ENCODE measurements around the gene LOXL3. TPM values are rescaled to one million over a fixed set of nuclear protein-coding genes. Genes with fewer than 3 reads are reported as not detected.

The LOXL3 gene
- total RNA-seq, 1 experiment from 2014 or later = 3.1 TPM

DNA sequence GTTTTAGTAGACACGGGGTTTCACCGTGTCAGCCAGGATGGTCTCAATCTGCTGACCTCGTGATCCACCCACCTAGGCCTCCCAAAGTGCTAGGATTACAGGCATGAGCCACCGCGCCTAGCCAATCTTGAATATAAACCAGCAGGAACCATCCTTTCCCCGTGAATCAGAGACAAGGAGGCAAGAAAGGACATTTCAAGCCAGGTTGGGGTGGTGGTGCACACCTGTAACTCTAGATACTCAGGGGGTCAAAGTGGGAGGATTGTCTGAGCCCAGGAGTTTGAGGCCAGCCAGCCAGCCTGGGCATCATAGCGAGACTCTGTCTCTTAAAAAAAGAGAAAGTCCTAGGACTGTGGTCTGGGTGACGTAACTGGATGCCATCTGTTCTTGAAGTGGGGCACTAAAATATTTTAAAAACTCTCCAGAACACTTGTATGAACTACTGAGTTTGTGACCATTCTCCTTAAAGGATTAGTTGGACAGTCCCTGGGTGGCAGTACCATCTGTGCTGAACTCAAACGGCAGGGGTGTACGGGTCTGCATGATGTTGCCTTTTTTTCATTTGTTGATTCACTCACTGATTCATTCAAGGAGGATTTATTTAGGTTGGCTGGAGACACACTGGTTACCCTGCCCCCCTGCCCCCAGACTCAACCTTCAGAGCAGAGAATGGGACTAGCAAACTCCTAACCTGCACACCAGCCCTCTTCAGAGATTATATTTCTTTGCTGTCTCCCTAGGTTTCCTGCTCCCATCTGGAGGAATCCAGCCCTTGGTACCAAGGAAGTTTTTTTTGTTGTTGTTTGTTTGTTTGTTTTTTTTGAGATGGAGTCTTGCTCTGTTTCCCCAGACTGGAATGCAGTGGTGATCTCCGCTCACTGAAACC lies 42.4 kb downstream of the LOXL3 start:
- DNase-seq (ENCODE audit: extremely low read depth, low read depth) = no peak

DNA sequence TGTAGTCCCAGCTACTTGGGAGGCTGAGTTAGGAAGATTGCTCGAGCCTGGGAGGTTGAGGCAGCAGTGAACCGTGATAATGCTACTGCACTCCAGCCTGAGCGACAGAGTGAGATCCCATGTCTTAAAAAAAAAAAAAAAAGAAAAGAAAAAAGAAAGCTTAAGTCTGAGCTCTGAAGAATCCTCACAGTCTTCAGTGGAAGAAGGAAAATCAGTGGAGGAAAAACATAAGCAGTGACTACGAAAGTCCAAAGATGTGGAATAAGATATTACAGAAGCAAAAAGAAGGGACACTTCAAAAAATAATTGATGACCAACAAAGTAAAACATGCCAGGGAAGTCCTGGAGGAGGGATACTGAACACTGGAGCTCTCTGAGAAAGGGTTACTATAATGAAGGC lies 43.5 kb downstream of the LOXL3 start:
- no peak for DNase-seq (ENCODE audit: extremely low read depth, low read depth)

DNA sequence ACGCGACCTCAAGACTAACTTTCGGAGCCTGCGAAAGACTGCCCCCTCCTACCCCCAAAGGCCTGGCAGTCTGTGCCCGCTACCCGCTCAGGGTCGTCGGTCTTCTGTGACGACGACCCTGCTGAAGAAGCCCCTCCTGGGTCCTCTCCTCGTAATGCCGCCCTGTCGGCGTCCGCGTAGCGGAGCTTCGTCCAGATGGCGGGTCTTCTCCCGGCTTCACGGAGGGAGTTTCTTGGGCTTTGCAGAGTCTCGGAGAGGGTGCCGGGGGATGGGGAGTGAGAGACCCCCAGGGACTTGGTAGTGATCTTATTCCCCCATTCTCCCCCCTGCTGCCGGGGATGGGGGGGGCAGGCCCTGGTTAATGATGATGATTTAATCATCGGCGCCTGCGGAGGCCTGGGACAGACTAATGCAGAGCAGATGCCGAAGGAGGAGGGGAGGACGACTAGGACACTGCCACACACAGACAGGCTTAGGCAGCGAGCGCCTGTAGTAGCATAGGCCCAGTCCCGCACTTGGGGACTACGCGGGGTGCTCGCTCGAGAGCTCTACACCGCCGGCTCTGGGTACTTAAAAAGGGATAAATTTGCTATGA lies 45.7 kb downstream of the LOXL3 start:
- no peak for DNase-seq (ENCODE audit: extremely low read depth, low read depth)

DNA sequence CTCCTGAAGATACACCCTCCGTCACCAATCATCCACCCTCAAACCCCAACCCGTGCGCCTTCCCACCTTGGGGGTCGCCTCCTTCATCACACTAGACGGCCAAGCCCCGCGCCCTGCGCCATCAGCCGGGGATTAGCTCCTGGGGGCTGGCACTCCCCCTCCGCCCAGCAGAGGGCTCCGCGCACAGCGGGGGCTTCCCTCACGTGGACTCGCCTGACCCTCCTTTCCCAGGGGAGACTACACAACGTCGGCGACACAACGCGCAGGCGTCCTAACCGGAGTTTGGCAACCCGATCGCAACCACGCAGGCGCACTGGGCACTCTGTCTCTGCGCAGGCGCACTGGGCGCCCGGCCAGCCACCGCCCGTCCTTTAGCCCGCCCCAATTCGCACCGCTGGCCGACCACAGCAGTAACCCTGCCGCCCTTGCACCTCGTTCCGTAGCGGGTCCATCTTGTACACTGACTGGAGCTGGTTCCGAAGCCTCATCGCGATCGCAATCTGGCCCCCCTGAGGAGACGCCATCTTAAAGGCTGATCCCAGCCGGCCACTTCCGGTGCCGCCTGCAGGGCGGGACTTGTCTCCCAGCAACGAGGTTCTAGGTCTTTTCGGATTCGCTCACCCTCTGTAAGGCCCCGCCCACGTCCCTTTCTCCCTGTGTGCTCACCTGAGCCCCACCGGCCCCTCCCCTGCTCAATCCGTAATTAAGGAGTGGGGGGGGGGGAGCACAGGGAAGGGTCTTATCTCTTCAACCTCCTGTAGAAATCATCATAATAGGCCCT lies 46.4 kb downstream of the LOXL3 start, which contains the start of gene PCGF1:
TSS of gene PCGF1 (minus strand) at position 551 of the 781 bp plus-strand sequence. CDS start at position 524, 27 bp downstream.
- peak; percentile 98 for DNase-seq (ENCODE audit: extremely low read depth, low read depth)

DNA sequence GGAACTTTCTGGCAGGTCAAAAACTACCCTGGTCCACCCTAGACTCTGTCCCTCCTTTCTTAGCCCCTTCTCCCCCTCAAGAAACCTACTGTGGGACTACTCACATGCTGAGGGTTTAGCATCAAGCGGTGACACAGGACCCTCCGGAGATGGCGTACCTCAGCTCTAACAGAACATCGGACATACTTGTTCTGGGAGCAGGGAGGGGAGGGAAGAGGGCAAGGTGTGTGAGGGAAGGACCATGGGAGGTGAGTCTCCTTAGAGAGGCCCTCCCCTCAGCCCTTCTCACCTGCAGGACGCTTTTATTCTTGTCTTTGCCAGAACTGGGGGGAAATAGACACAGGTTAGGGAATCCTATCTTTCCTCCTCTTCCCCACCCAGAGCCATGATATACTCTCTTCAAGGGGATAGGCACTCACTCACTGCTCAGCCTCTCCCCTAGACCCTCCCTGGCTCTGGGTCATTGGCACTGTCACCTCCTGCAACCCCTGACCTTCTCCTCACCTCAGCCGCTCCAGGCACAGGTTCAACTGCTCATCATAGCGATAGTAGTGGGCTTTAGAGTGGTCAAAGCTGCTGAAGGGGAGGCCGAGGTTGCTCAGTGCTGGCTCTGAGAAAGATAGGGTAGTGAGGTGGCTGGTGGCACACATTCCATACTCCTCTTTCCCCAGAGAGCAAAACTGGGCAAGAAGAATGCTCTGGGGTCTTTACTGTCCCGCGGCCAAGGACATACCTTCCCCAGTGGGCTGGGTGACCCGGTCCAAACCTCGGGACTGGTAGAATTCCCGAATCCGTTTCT lies 48.1 kb downstream of the LOXL3 start:
- no peak for DNase-seq (ENCODE audit: extremely low read depth, low read depth)

DNA sequence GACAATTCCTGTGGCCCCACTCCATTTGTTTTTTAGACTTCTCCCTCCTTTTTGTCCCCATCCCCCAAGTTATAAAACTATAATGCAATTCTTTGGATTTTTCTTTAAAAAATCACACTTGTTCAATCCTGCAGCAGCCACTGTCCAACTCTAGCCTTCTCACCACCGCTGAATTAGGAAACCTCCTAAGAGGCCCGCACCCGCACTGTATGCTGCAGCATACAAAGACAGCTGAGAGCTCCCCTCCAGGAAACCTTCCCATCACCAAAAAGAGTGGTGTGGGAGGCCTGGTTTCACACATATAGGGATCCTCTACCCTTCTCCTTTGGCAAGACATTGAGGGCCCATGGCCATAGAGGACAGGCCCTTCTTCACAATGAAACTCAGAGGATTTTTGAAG lies 49.2 kb downstream of the LOXL3 start:
- DNase-seq (ENCODE audit: extremely low read depth, low read depth) = no peak

DNA sequence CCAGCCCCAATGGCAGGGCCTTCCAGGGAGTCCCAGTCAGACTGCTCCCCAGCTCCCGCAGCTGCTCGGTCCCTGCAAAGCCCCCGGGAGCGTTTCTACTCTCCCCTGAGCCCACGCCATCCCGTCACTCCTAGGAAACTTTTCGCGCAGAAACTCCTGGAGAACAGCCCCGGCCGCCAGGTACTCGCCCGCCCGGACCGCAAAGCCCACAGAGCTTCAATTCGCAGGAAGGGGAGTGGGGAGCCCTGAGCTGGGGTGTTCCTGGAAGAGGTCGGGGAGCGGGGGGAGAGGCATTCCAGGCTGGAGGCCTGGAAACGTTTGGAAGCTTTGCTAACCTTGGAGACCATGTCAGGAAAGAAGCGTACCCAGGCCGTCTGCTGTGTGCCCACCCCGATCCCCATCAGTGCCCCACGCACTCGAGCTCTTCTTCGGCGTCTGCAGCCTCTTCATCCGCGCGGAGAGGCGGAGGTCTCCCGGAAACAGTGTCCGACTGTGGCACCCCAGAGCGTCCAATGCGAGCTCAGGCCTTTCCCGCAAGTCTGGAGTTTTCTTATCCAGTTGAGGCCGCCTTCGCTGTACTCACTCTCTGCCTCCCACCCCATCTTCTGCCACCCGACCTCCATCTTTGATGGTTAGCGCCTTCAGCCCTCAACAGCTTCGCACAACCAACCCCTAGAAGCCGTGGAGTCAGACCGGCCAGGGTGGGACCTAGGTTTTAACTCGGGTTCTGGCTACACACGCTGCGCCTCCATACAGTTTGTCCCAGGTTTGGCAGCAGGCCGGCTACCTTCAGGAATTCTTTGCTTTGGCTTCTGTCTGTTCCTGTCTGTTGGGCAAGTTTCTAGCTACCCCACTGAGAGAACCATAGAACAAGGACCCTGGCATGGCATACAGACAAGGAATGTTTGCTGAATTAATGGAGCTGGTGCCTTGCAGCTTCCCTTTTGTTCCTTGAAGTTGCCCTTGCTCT lies 50.0 kb downstream of the LOXL3 start:
- DNase-seq (ENCODE audit: extremely low read depth, low read depth) = no peak

DNA sequence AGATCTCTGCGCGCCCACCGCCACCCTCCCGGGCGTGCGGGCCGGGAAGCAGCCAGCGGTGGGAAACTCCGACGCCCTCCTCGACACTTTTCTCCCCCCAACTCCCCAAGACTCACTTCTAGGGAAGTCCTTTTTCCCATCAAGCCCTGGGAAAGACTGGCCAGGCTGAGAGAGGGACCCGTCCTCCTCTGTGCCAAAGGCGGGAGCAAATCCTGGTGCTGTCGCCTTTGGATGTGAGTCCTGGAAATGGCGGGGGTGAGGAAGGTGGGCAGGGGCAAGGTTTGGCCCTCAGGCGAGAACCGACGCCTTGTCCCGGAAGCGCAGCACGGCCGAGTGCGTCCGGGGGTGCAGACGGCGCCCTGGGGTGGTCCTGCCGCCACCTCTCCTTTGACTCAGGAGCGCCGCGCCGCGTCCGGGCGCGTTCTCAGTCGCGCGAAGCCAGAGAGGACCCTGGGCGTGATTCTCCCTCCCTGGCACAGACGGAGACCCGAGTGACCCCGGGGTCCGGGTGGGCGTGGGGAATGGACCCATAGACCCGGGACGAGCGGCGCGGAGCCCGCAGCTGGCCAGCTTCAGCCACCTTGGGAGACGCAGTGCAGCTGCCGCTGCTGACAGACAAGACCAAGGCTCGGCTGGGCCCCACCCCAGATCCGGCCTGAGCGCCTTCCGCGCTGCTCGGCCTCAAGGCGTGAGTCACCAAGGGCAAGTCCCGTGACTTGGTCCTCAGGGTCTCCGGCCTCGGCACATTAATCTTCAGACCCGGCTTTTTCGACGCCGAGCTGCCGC lies 50.8 kb downstream of the LOXL3 start:
- DNase-seq (ENCODE audit: extremely low read depth, low read depth) = peak; percentile 73

DNA sequence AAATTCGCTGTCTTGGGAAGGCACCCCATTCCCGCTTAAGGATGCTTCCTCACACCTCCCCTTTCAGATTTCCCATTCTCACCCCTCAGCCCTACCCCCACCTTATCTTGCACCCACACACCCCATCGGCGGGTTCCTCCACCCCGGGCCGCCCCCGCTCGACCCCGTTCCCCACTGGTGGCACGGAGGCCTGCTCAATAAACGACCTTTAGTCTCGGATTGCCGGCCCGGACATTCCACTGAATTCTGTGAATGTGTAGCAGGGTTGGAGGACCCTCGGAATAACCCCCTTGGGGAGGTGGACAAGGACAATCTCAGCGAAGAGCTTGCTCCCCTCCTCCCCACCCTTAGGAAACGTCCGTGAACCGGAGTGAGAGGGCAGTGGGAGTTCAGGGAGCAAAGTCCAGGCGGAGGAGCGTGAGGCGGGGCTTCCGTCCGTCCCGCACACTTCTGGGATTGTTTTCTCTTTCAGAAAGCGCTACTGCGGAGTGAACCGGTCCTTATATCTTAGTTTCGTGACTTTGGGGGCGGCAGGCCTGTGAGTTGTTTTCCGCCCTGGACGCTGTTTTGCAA lies 51.5 kb downstream of the LOXL3 start:
- DNase-seq (ENCODE audit: extremely low read depth, low read depth) = no peak

DNA sequence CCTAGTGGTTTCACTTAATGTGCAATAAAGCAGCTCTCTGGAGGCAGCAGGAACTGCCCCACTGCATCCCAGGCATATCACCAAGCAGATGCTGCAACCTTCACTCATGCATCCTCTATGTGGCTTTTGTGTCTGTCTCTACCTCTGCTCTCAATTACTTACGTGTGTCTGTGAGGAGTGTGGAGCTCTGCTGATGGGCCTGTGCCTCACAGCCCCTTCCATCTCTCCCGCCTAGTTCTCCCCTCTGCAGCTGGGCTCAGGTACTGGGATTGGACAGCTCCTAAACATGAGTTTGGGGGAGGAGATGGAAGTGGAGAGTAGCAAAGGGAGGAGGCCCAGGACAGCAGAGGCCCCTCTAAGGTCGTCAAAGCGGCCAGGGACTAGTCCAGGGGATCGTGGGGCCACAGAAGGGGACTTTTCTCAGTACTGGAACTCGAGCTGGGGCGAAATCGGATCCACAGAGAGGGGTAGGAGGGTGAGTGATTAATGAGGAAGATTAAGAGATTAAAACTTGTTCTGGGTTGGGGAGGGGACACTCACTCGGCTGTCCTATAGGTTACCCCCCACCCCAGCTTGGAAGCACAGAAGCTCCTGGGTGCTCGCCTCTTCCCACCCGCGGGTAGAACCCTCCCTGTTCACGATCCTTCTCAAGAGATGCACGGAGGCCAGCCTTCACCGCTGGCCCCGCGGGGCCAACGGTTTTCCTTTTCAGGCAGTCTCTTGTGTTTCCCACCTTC lies 52.2 kb downstream of the LOXL3 start:
- DNase-seq (ENCODE audit: extremely low read depth, low read depth) = no peak

DNA sequence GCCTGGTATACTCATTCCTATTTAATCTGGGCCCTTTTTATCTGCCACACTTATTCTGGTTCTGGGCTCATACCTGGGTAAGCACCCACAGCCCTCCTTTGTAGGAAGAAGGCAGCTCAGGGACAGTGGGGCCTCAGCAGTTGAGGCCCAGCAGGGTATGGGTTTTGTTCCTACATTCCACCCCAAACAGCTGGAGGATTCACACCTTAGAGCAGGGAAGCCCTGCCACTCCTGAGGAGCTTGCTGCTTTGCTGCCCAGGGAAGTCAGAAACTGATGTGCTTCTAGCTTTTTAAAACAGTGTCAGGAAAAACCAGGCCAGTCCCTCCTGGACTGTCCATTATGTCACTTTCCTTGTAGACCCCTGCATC lies 53.2 kb downstream of the LOXL3 start:
- no peak for DNase-seq (ENCODE audit: extremely low read depth, low read depth)

DNA sequence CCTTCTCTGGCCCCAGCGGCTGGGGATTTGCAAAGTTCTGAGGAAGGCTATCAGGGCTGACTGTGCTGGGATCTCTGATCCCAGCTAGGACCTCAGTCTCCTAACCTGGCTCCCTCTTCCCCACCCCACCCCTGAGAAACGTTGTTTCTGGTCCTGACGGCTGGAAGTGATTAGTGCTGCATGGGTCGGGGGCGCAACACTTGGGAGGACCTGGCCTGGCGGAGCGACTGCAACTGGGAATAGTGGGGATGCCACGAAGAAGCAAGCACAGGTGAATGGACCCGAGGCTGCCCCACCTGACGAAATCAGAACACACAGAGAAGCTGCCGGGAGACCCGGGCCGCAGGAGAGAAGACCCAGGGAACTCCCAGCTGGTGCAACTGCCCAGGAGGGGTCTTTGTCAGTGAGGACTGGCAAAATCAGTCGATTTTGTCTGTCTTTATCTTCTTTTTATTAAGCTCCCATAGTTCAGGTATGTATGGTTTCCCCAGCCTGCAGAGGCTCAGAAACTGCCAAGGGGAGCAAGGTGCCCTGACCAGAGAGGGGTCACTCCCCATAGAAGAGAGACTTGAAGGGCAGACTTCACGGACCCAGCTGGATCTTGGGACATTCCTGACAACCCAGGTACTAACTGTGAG lies 53.7 kb downstream of the LOXL3 start:
- DNase-seq (ENCODE audit: extremely low read depth, low read depth) = no peak

DNA sequence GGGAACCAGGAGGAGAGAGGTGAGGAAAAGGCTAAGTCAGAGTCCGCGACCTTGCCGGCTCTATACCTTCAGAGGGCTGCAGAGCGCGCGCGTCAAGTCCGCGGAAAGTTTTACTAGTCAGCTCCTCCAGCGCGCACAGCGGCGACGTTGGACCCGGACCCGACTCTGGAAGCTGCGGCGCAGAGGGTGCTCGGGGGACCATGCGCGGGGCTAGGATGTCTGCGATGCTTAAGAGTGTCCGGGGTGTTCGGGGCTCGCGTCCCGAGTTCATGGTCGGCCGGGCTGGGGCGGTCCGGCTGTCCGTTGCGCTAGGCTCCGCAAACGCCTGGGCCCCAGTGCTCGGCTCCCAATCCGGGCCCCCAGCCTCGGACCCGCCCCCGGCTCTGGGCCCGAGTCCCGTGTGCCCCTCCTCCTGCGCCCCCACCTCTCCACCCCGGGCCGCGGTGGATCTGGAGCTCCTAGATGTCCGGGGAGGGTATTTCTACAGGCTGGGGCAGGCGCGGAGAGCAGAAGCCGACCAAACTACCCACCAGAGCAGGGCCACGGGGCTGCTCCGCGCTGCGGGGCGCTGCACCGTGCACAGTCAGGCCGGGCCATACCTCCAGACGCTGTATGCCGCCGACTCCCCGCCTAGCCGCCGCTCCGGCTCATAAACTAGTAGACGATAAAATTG lies 54.3 kb downstream of the LOXL3 start, which contains the start of gene LBX2:
TSS of gene LBX2 (minus strand) at position 337 of the 673 bp plus-strand sequence. CDS start at position 271, 66 bp downstream.
- DNase-seq (ENCODE audit: extremely low read depth, low read depth) = no peak

DNA sequence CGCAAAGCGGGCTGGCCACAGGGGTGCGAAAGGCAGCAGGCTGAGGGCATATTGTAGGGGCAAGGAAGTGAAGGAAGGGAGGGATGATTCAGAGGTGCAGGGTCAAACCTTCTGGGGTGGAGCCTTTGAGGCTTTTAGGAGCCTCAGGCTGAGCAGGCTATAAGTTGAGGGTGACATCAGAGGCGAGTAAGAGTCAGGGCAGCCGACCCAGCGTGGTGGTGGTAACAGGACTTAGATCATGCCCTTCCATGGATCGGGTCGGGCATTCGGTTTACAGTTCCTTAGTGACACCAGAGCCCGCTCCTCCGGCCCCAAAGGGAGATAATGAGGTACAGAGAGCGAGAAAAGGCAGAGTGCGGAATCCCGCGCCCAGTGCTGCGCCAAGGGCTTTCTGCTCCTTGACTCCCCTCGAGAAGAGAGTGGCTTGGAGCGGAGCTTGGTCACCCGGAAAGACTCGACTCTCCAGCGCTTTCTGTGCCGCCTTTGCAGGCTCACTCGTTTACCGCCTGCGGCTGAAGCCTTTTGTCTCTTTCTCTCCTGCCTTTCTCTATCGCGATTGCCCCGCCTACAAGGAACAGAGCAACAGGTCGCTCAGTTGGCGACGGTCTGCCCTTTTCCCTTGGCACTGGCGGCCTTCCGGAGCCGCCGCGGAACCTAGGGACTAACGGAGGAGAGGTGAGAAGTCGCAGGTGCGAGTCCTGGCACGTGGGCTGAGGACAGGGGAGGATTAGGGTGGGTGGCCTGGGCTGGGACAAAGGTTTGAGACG lies 55.1 kb downstream of the LOXL3 start:
- no peak for DNase-seq (ENCODE audit: extremely low read depth, low read depth)

DNA sequence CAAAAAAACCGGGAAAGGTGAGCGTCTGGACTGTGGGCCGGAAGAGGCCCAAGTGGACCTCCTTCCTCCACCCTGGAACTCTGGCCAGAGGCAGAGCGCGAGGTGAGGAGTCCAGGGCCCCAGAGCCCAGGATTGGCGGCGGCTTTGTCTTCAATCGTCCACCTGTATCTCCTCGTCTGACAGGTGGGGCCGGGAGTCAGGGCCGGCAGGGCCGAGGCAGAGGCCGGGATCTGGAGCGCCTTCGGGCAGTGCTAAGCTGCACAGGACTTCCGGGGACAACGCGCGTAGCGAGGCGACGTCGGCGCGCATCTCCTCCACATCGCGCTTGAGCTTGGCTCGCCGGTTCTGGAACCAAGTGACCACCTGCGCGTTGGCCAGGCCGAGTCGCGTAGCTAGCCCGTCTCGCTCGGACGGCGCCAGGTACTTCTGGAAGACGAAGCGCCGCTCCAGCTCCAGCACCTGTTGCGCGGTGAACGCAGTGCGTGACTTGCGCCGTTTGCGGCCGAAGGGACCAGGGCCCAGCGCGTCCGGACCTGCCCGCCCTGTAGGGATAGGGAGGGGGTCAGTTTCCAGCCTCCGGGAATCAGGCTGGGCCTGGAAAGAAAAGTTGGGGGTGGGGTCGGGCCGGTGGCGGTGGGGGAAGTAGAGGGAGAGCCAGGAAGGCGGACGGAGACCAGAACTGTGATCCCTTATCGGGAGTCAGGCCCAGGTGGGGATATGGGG lies 55.8 kb downstream of the LOXL3 start:
- DNase-seq (ENCODE audit: extremely low read depth, low read depth) = no peak

Measured in NCI-H460 (cell line).